Astrocyte (in vitro differentiated cells and primary cell): ENCODE data around the gene GBP5. TPM values are rescaled to one million over a fixed set of nuclear protein-coding genes. Genes with fewer than 3 reads are reported as not detected.

ENCODE experiments used
- DNase-seq: peaks from one replicate; pipeline ENCODE4 v3.0.0-alpha.2; 2010; ENCODE audit warnings: low read depth
- FAIRE-seq: peaks from 2 replicates; lab custom pipeline; 2011; peaks lifted over from hg19 to GRCh38; lab: Jason Lieb, UNC
- H2AFZ ChIP-seq: 2 replicates; pipeline ENCODE4 v1.6.0; 2012; ENCODE audit warnings: low read depth, low read length, inconsistent platforms
- H3K27ac ChIP-seq: 2 replicates; pipeline ENCODE4 v1.5.1; 2011; ENCODE audit warnings: low read depth, low read length, inconsistent platforms
- H3K27me3 ChIP-seq: 2 replicates; pipeline ENCODE4 v1.6.0; 2011; ENCODE audit warnings: low read length, inconsistent platforms; ENCODE audit not compliant: insufficient read depth
- H3K36me3 ChIP-seq: 2 replicates; pipeline ENCODE4 v1.5.1; 2011; ENCODE audit warnings: low read length, inconsistent platforms; ENCODE audit not compliant: insufficient read depth
- H3K4me1 ChIP-seq: 2 replicates; pipeline ENCODE4 v1.5.1; 2011; ENCODE audit warnings: low read length, inconsistent platforms; ENCODE audit not compliant: insufficient read depth
- H3K4me2 ChIP-seq: 2 replicates; pipeline ENCODE4 v1.6.0; 2012; ENCODE audit warnings: low read length, inconsistent platforms
- H3K4me3 ChIP-seq: 2 replicates; pipeline ENCODE4 v1.5.1; 2011; ENCODE audit warnings: low read depth, mild to moderate bottlenecking, low read length, inconsistent platforms; ENCODE audit not compliant: insufficient read depth
- H3K79me2 ChIP-seq: 2 replicates; pipeline ENCODE4 v1.6.0; 2012; ENCODE audit warnings: mild to moderate bottlenecking, low read length, inconsistent platforms; ENCODE audit not compliant: insufficient read depth
- H3K9ac ChIP-seq: 2 replicates; pipeline ENCODE4 v1.6.0; 2012; ENCODE audit warnings: mild to moderate bottlenecking, low read length, inconsistent platforms
- H3K9me3 ChIP-seq: 2 replicates; pipeline ENCODE4 v1.5.1; 2012; ENCODE audit warnings: low read depth, mild to moderate bottlenecking, low read length, inconsistent platforms; ENCODE audit not compliant: insufficient read depth
- H4K20me1 ChIP-seq: 2 replicates; pipeline ENCODE4 v1.6.0; 2012; ENCODE audit warnings: low read length, inconsistent platforms; ENCODE audit not compliant: insufficient read depth
- H3K27ac Mint-ChIP-seq: one replicate; pipeline ENCODE4 v1.8.0; 2021; ENCODE audit warnings: mild to moderate bottlenecking, mixed read lengths; ENCODE audit not compliant: unreplicated experiment
- H3K27me3 Mint-ChIP-seq: one replicate; pipeline ENCODE4 v1.8.0; 2021; ENCODE audit warnings: low read depth, mixed read lengths; ENCODE audit not compliant: unreplicated experiment
- H3K36me3 Mint-ChIP-seq: one replicate; pipeline ENCODE4 v1.8.0; 2021; ENCODE audit warnings: low read depth, mixed read lengths; ENCODE audit not compliant: unreplicated experiment
- H3K4me1 Mint-ChIP-seq: one replicate; pipeline ENCODE4 v1.8.0; 2021; ENCODE audit warnings: low read depth, mixed read lengths; ENCODE audit not compliant: unreplicated experiment
- H3K4me3 Mint-ChIP-seq: one replicate; pipeline ENCODE4 v1.8.0; 2021; ENCODE audit warnings: mild to moderate bottlenecking, moderate library complexity, mixed read lengths; ENCODE audit not compliant: unreplicated experiment
- H3K9me3 Mint-ChIP-seq: one replicate; pipeline ENCODE4 v1.8.0; 2021; ENCODE audit warnings: mild to moderate bottlenecking, mixed read lengths; ENCODE audit not compliant: unreplicated experiment
- CTCF ChIP-seq: IDR thresholded peaks from 2 replicates; pipeline ENCODE4 v1.5.1; 2011; ENCODE audit warnings: low read depth, mild to moderate bottlenecking, inconsistent platforms, low read length, moderate library complexity; ENCODE audit not compliant: insufficient read depth
- EZH2 ChIP-seq: IDR thresholded peaks from 2 replicates; pipeline ENCODE4 v1.6.1; 2012; ENCODE audit warnings: mild to moderate bottlenecking, low read length, inconsistent platforms; ENCODE audit not compliant: insufficient read depth
- total RNA-seq: library from RNA; stranded (reverse); gene quantifications from 2 replicates; pipeline ENCODE4 v1.2.1, GENCODE V29; 2021

GBP5 gene
- total RNA-seq, 1 donor from 2014 or later, result 0.79 TPM

GRCh38 chr1:89298461-89298860 lies 25.8 kb upstream of the GBP5 start:
- TF ChIP-seq EZH2, result no peak
- no peak for TF ChIP-seq CTCF
- H4K20me1 ChIP-seq, result no peaks in the 10 kb centered on the region
- H3K4me1 Mint-ChIP-seq, result no peaks in the 10 kb centered on the region
- H2AFZ ChIP-seq, result no peak overlapping the region
- H3K4me2 ChIP-seq, result no peak overlapping the region
- no peaks in the 10 kb centered on the region for H3K27me3 Mint-ChIP-seq
- FAIRE-seq, result no peak
- H3K9me3 ChIP-seq, result no peaks in the 10 kb centered on the region
- H3K36me3 Mint-ChIP-seq, result peaks cover 2% of the 10 kb centered on the region
- peaks cover 3% of the 10 kb centered on the region for H3K9me3 Mint-ChIP-seq
- H3K27me3 ChIP-seq, result no peaks in the 10 kb centered on the region
- no peak overlapping the region for H3K4me3 ChIP-seq
- DNase-seq, result no peak
- no peak overlapping the region for H3K9ac ChIP-seq
- no peak overlapping the region for H3K27ac Mint-ChIP-seq
- no peak overlapping the region for H3K27ac ChIP-seq
- no peaks in the 10 kb centered on the region for H3K36me3 ChIP-seq
- H3K4me3 Mint-ChIP-seq, result no peak overlapping the region
- no peaks in the 10 kb centered on the region for H3K4me1 ChIP-seq
- H3K79me2 ChIP-seq, result no peaks in the 10 kb centered on the region

- no peaks in the 10 kb centered on the region for H3K79me2 ChIP-seq
- H3K9ac ChIP-seq, result no peak overlapping the region
- DNase-seq (no peak), FAIRE-seq (no peak)
- Mint-ChIP-seq H3K36me3 (peaks cover 2% of the 10 kb centered on the region), H3K4me1 (no peaks in the 10 kb centered on the region), H3K27ac (no peak overlapping the region), H3K27me3 (no peaks in the 10 kb centered on the region), H3K9me3 (peaks cover 5% of the 10 kb centered on the region), H3K4me3 (no peak overlapping the region)
- no peaks in the 10 kb centered on the region for H3K9me3 ChIP-seq
- no peaks in the 10 kb centered on the region for H3K36me3 ChIP-seq
- TF ChIP-seq CTCF (no peak), EZH2 (no peak)
- H3K4me1 ChIP-seq, result no peaks in the 10 kb centered on the region
- no peaks in the 10 kb centered on the region for H4K20me1 ChIP-seq
- H3K4me3 ChIP-seq, result no peak overlapping the region
- no peak overlapping the region for H3K4me2 ChIP-seq
- no peak overlapping the region for H3K27ac ChIP-seq
- H3K27me3 ChIP-seq, result no peaks in the 10 kb centered on the region
- H2AFZ ChIP-seq, result no peak overlapping the region
These were observed 22.5 kb upstream of the GBP5 start for GRCh38 chr1:89295187-89295586.

GRCh38 chr1:89291276-89291675 lies 18.6 kb upstream of the GBP5 start:
- DNase-seq, result no peak
- Histone ChIP-seq H3K36me3 (no peaks in the 10 kb centered on the region), H3K9me3 (no peaks in the 10 kb centered on the region), H4K20me1 (no peaks in the 10 kb centered on the region), H3K27me3 (no peaks in the 10 kb centered on the region), H3K9ac (no peak overlapping the region), H3K4me3 (no peak overlapping the region), H3K27ac (no peak overlapping the region), H3K79me2 (no peaks in the 10 kb centered on the region), H3K4me2 (no peak overlapping the region), H3K4me1 (no peaks in the 10 kb centered on the region), H2AFZ (no peak overlapping the region)
- Mint-ChIP-seq H3K9me3 (peaks cover 3% of the 10 kb centered on the region), H3K36me3 (peaks cover 2% of the 10 kb centered on the region), H3K4me1 (no peaks in the 10 kb centered on the region), H3K27ac (no peak overlapping the region), H3K4me3 (no peak overlapping the region), H3K27me3 (no peaks in the 10 kb centered on the region)
- FAIRE-seq, result no peak
- TF ChIP-seq CTCF (no peak), EZH2 (no peak)
